MM.1S (cell line): ENCODE data around the gene KCNN4.

Experiments
- DNase-seq: peaks from one replicate; pipeline ENCODE4 v3.0.0-alpha.2; 2015
- H2AFZ ChIP-seq: fragments of 300-600 bp; sonication (generic); 2 replicates; pipeline ENCODE4 v1.6.0; 2016; ENCODE audit warnings: antibody characterized with exemption, low read length
- H3F3A ChIP-seq: fragments of 300-600 bp; sonication (generic); 2 replicates; pipeline ENCODE4 v1.6.1; 2016; ENCODE audit warnings: mild to moderate bottlenecking, antibody characterized with exemption, low read length, moderate library complexity, mixed read lengths; ENCODE audit not compliant: insufficient read depth
- H3K27ac ChIP-seq: fragments of 300-600 bp; sonication (generic); 2 replicates; pipeline ENCODE4 v1.5.1; 2016; ENCODE audit warnings: mild to moderate bottlenecking, low read length
- H3K27me3 ChIP-seq: fragments of 300-600 bp; sonication (generic); replicated peaks from 2 replicates; pipeline ENCODE4 v1.6.0; 2016; ENCODE audit warnings: low read length; ENCODE audit not compliant: insufficient read depth
- H3K36me3 ChIP-seq: fragments of 300-600 bp; sonication (generic); replicated peaks from 2 replicates; pipeline ENCODE4 v1.6.1; 2016; ENCODE audit warnings: mild to moderate bottlenecking, low read length, mixed read lengths; ENCODE audit not compliant: insufficient read depth
- H3K4me1 ChIP-seq: fragments of 300-600 bp; sonication (generic); 2 replicates; pipeline ENCODE4 v1.6.1; 2016; ENCODE audit warnings: low read length, mixed read lengths
- H3K4me2 ChIP-seq: fragments of 300-600 bp; sonication (generic); 2 replicates; pipeline ENCODE4 v1.6.0; 2016; ENCODE audit warnings: low read depth, low read length
- H3K4me3 ChIP-seq: fragments of 300-600 bp; sonication (generic); 2 replicates; pipeline ENCODE4 v1.5.1; 2016; ENCODE audit warnings: low read length, mixed read lengths
- H3K79me2 ChIP-seq: fragments of 300-600 bp; sonication (generic); 2 replicates; pipeline ENCODE4 v1.6.1; 2016; ENCODE audit warnings: mixed run types, low read length, mixed read lengths
- H3K9ac ChIP-seq: fragments of 300-600 bp; sonication (generic); 2 replicates; pipeline ENCODE4 v1.6.1; 2016; ENCODE audit warnings: low read length, mixed read lengths
- H3K9me2 ChIP-seq: fragments of 300-600 bp; sonication (generic); replicated peaks from 2 replicates; pipeline ENCODE4 v1.6.1; 2016; ENCODE audit warnings: mild to moderate bottlenecking, low read length, mixed read lengths; ENCODE audit not compliant: insufficient read depth
- H3K9me3 ChIP-seq: fragments of 300-600 bp; sonication (generic); replicated peaks from 2 replicates; pipeline ENCODE4 v1.6.1; 2016; ENCODE audit warnings: mild to moderate bottlenecking, low read length, mixed read lengths; ENCODE audit not compliant: insufficient read depth
- H4K20me1 ChIP-seq: fragments of 300-600 bp; sonication (generic); 2 replicates; pipeline ENCODE4 v1.6.1; 2016; ENCODE audit warnings: mild to moderate bottlenecking, low read length, moderate library complexity, mixed read lengths; ENCODE audit not compliant: insufficient read depth
- EZH2 ChIP-seq: fragments of 300-600 bp; sonication (generic); optimal IDR thresholded peaks from 2 replicates; pipeline ENCODE3; 2017; ENCODE audit warnings: low read depth, mild to moderate bottlenecking, antibody characterized with exemption, low read length, mixed read lengths
- EZH2phosphoT487 ChIP-seq: fragments of 300-600 bp; sonication (generic); IDR thresholded peaks from 2 replicates; pipeline ENCODE4 v1.6.1; 2018; ENCODE audit warnings: antibody characterized with exemption, low read length
- TF ChIP-seq, protein P1 (sequence below): fragments of 300-600 bp; sonication (generic); IDR thresholded peaks from 2 replicates; pipeline ENCODE4 v1.5.1; 2016; ENCODE audit warnings: antibody characterized with exemption, low read length, mixed read lengths

KCNN4 gene

DNA sequence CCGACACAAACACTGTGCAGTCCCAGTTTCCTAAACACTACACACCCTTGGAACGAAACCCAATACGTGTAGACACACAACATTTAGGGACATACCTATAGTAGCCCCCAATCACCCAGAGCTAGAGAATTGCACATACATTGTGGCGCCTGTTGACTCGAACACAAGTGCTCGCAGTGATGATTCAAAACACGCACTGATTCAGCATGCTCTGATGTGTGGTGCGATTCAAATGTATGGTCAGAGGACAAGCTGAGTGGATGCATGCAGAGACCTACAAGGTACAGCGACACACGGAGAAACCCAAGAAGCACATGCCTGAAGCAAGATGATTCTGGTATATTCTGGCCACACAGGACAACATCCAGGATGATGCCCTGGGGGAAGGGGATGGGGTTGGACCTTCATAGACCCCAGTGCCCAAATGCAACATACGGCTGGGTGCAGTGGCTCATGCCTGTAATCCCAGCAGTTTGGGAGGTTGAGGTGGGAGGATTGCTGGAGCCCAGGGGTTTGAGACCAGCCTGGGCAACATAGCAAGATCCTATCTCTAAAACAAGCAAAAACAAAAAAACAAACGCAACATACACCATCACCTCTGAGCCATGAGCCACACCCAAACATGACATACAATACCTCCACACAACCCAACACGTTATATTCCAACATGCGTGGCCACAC is 997 bp upstream of the KCNN4 start:
- Histone ChIP-seq H3K4me2 (no peak overlapping the region), H4K20me1 (no peaks in the 10 kb centered on the region), H3F3A (0 out of 2 replicates have a peak, but pooled peaks cover 7% of the 10 kb centered on the region), H3K36me3 (no peaks in the 10 kb centered on the region), H2AFZ (no peak overlapping the region), H3K27ac (no peak overlapping the region), H3K4me3 (no peak overlapping the region), H3K79me2 (no peaks in the 10 kb centered on the region), H3K4me1 (peaks cover 24% of the 10 kb centered on the region), H3K9me2 (no peaks in the 10 kb centered on the region), H3K9me3 (no peaks in the 10 kb centered on the region), H3K9ac (no peak overlapping the region), H3K27me3 (no peaks in the 10 kb centered on the region)
- no peak for DNase-seq
- no peak for TF ChIP-seq EZH2phosphoT487
- TF ChIP-seq, protein P1, sequence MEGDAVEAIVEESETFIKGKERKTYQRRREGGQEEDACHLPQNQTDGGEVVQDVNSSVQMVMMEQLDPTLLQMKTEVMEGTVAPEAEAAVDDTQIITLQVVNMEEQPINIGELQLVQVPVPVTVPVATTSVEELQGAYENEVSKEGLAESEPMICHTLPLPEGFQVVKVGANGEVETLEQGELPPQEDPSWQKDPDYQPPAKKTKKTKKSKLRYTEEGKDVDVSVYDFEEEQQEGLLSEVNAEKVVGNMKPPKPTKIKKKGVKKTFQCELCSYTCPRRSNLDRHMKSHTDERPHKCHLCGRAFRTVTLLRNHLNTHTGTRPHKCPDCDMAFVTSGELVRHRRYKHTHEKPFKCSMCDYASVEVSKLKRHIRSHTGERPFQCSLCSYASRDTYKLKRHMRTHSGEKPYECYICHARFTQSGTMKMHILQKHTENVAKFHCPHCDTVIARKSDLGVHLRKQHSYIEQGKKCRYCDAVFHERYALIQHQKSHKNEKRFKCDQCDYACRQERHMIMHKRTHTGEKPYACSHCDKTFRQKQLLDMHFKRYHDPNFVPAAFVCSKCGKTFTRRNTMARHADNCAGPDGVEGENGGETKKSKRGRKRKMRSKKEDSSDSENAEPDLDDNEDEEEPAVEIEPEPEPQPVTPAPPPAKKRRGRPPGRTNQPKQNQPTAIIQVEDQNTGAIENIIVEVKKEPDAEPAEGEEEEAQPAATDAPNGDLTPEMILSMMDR, result no peak
- no peak for TF ChIP-seq EZH2

DNA sequence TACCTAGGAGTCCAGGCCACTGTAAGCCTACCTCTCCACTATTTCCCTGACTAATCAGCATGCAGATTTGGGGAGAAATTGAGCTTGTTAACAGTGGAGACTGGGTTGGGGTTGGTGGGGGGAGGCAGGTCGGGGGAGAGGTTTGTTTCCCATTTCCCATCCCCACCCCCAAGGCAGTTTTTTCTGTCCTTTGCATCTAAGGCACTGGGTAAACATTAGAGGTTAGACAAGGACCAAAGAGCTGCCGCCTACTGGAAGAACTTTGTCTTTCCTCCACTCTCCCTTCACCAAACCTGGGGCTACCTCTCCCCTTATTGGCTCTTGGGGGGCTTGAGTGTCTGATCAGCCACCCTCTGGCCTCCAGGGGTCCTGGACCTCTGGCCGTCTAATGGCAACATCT is 953 bp downstream of the KCNN4 start:
- Histone ChIP-seq H3F3A (0 out of 2 replicates have a peak, but pooled peaks cover 7% of the 10 kb centered on the region), H3K4me1 (peaks cover 21% of the 10 kb centered on the region), H3K9me2 (no peaks in the 10 kb centered on the region), H3K9me3 (no peaks in the 10 kb centered on the region), H4K20me1 (no peaks in the 10 kb centered on the region), H3K27ac (no peak overlapping the region), H3K79me2 (no peaks in the 10 kb centered on the region), H3K4me2 (no peak overlapping the region), H3K4me3 (no peak overlapping the region), H2AFZ (no peak overlapping the region), H3K27me3 (no peaks in the 10 kb centered on the region), H3K36me3 (no peaks in the 10 kb centered on the region), H3K9ac (no peak overlapping the region)
- TF ChIP-seq, protein P1, result no peak
- TF ChIP-seq EZH2, result no peak
- TF ChIP-seq EZH2phosphoT487, result no peak
- DNase-seq, result no peak

DNA sequence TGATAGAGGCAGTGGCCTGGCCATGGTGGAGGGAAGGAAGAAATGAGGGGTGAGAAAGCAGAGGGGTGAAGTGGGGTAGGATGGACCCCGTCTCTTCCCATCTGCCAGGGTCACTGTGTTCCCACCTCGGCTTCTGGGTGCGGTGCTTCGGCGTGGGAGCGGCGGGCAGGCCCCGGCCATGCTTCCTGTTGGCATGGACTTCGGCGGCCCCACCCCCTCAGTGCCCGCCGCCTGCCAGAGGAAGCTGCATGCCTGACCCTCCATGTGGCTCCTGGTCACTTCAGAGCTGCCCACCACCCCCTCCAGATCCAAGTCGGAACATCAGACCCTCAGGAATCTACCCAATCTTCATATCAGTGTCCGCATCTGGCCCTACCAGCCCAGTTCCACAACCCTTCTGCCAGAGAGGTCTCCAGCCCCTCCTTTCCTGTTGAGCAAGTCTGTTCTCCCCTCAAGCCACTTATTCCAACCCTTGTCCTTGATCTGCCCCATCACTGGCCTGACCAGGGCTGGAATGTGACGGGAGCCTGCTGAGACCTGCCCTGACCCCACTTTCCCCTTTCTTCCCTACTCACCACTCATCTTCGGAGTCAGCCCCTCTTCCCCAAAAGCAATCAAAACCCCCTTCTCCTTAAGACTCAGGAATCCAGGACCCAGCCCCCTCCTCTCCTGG is 1.5 kb downstream of the KCNN4 start:
- Histone ChIP-seq H4K20me1 (no peaks in the 10 kb centered on the region), H3K4me3 (no peak overlapping the region), H3K4me2 (no peak overlapping the region), H3K27me3 (no peaks in the 10 kb centered on the region), H3K79me2 (no peaks in the 10 kb centered on the region), H3K9me2 (no peaks in the 10 kb centered on the region), H3K9me3 (no peaks in the 10 kb centered on the region), H2AFZ (no peak overlapping the region), H3F3A (0 out of 2 replicates have a peak, but pooled peaks cover 4% of the 10 kb centered on the region), H3K9ac (no peak overlapping the region), H3K4me1 (peaks cover 15% of the 10 kb centered on the region), H3K27ac (no peak overlapping the region), H3K36me3 (no peaks in the 10 kb centered on the region)
- TF ChIP-seq EZH2phosphoT487, result no peak
- TF ChIP-seq, protein P1, result no peak
- TF ChIP-seq EZH2, result no peak
- DNase-seq, result no peak
